Body of pancreas (tissue), 4 donors: ENCODE data around the gene SYNE1.

Experiments
- POLR2A ChIP-seq, 3 donors: fragments of 450-650 bp; IDR thresholded peaks; one replicate each; pipeline ENCODE4 v1.6.1; 2016; ENCODE audit warnings: antibody characterized with exemption in 3 of 3, mild to moderate bottlenecking in 2 of 3
- TF ChIP-seq, protein P1 (sequence below), 7 experiments: fragments of 450-650 bp in 4 of 7; fragments of 200-600 bp in 3 of 7; sonication (generic) in 3 of 7; IDR thresholded peaks; one replicate each; pipeline ENCODE4 v1.5.1; 2016 to 2019; ENCODE audit warnings: antibody characterized with exemption in 7 of 7

DNA sequence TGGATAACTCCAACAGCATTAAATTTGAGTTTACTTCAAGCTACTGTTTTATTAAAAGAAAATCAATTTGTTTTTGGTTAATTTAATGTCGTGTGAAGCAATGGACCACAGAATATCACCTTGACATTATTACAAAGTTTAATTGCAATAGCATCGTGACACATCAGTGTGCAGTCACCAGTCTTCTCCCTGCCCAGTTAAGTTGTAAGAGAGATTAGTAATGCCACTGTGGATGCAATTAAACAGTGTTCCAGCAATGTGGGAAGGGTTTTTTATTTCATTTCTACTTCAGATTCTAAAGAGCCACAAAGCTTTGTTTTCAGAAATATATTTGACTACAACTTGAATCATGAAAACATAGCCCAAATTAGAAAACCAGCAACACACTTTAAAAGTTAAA is 128.7 kb downstream of the SYNE1 start:
- TF ChIP-seq, protein P1, sequence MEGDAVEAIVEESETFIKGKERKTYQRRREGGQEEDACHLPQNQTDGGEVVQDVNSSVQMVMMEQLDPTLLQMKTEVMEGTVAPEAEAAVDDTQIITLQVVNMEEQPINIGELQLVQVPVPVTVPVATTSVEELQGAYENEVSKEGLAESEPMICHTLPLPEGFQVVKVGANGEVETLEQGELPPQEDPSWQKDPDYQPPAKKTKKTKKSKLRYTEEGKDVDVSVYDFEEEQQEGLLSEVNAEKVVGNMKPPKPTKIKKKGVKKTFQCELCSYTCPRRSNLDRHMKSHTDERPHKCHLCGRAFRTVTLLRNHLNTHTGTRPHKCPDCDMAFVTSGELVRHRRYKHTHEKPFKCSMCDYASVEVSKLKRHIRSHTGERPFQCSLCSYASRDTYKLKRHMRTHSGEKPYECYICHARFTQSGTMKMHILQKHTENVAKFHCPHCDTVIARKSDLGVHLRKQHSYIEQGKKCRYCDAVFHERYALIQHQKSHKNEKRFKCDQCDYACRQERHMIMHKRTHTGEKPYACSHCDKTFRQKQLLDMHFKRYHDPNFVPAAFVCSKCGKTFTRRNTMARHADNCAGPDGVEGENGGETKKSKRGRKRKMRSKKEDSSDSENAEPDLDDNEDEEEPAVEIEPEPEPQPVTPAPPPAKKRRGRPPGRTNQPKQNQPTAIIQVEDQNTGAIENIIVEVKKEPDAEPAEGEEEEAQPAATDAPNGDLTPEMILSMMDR (IDR thresholded peaks at IDR 0.05), result no peak
- no peak for TF ChIP-seq POLR2A (IDR thresholded peaks at IDR 0.05)
